Measurements from ENCODE around the gene ARHGAP21. TPM values are rescaled to one million over a fixed set of nuclear protein-coding genes. Genes with fewer than 3 reads are reported as not detected.
A peak's percentile ranks its signal among the peaks of the same experiment; 100 is the strongest.
"Not testable (repeated sequence)": the region's sequence is repeated elsewhere in the genome, so short reads cannot be mapped to it uniquely, and the experiment has no call there.

ARHGAP21 gene
- total and polyA plus RNA-seq, 2 experiments from 2014 or later: 28.7 to 176 TPM

GRCh38 chr10:24622781-24623301 lies 100.8 kb downstream of the ARHGAP21 start:
- Histone ChIP-seq H3K9me2 (ENCODE audit: insufficient read depth) (no peaks in the 10 kb centered on the region), H3K27ac (0 out of 2 replicates have a peak overlapping the region, but pooled peaks have one; percentile 9), H4K20me1 (ENCODE audit: insufficient read depth) (no peaks in the 10 kb centered on the region), H3K79me2 (ENCODE audit: insufficient read depth) (peaks cover 71% of the 10 kb centered on the region), H3F3A (ENCODE audit: insufficient read depth) (peaks cover 23% of the 10 kb centered on the region), H3K27me3 (replicated peaks; ENCODE audit: insufficient read depth) (no peaks in the 10 kb centered on the region), H3K4me1 (ENCODE audit: insufficient read depth) (peaks cover 16% of the 10 kb centered on the region), H3K36me3 (ENCODE audit: low read depth) (peaks cover 27% of the 10 kb centered on the region), H3K9ac (no peak overlapping the region), H3K4me3 (no peak overlapping the region), H3K4me2 (ENCODE audit: unreplicated experiment) (no peak overlapping the region), H2AFZ (no peak overlapping the region), H3K9me3 (ENCODE audit: low read depth) (no peaks in the 10 kb centered on the region)
- 17 to 22% methylated on average over 4 of the region's 4 CpGs for WGBS, 2 experiments (ENCODE audit: low coverage in 1 of 2, low lambda C conversion rate in 2 of 2, missing lambda C conversion rate in 2 of 2)
- no peak for TF ChIP-seq EZH2 (IDR thresholded peaks at IDR 0.05; ENCODE audit: insufficient read depth, poor library complexity, severe bottlenecking)
- TF ChIP-seq EZH2phosphoT487 (IDR thresholded peaks at IDR 0.05; ENCODE audit: insufficient read depth, low read depth): no peak
- DNase-seq: peak; percentile 32
- in situ Hi-C loops (cut with MboI): no loop called here

GRCh38 chr10:24621035-24621795 lies 102.5 kb downstream of the ARHGAP21 start:
- in situ Hi-C loops (cut with MboI); H3K27me3 ChIP-seq (replicated peaks; ENCODE audit: insufficient read depth); DNase-seq; H2AFZ ChIP-seq; H3K9ac ChIP-seq; H3K9me3 ChIP-seq (ENCODE audit: low read depth); H3K9me2 ChIP-seq (ENCODE audit: insufficient read depth); H3K4me3 ChIP-seq; H3K4me2 ChIP-seq (ENCODE audit: unreplicated experiment); H4K20me1 ChIP-seq (ENCODE audit: insufficient read depth); H3K27ac ChIP-seq: not testable (repeated sequence)
- H3F3A ChIP-seq (ENCODE audit: insufficient read depth): peaks cover 25% of the 10 kb centered on the region
- 94 to 97% methylated on average over 4 of the region's 4 CpGs for WGBS, 2 experiments (ENCODE audit: low coverage in 1 of 2, low lambda C conversion rate in 2 of 2, missing lambda C conversion rate in 2 of 2)
- peaks cover 16% of the 10 kb centered on the region; the same call in 1 of the 2 replicates for H3K36me3 ChIP-seq (ENCODE audit: low read depth)
- H3K4me1 ChIP-seq (ENCODE audit: insufficient read depth): peaks cover 19% of the 10 kb centered on the region
- peaks cover 64% of the 10 kb centered on the region for H3K79me2 ChIP-seq (ENCODE audit: insufficient read depth)

- H3K9me2 ChIP-seq (ENCODE audit: insufficient read depth); H3K4me2 ChIP-seq (ENCODE audit: unreplicated experiment); in situ Hi-C loops (cut with MboI); H3K9ac ChIP-seq; H4K20me1 ChIP-seq (ENCODE audit: insufficient read depth); H3K9me3 ChIP-seq (ENCODE audit: low read depth); H2AFZ ChIP-seq; H3K27me3 ChIP-seq (replicated peaks; ENCODE audit: insufficient read depth); H3K27ac ChIP-seq; DNase-seq; H3K4me3 ChIP-seq: not testable (repeated sequence)
- Histone ChIP-seq H3K36me3 (ENCODE audit: low read depth) (peaks cover 16% of the 10 kb centered on the region; the same call in 1 of the 2 replicates), H3K4me1 (ENCODE audit: insufficient read depth) (peaks cover 25% of the 10 kb centered on the region), H3F3A (ENCODE audit: insufficient read depth) (peaks cover 38% of the 10 kb centered on the region), H3K79me2 (ENCODE audit: insufficient read depth) (peaks cover 64% of the 10 kb centered on the region)
- 87 to 92% methylated on average over 8 of the region's 8 CpGs for WGBS, 2 experiments (ENCODE audit: low coverage in 1 of 2, low lambda C conversion rate in 2 of 2, missing lambda C conversion rate in 2 of 2)
These were observed 103.7 kb downstream of the ARHGAP21 start for GRCh38 chr10:24619994-24620310.

- H3K9me2 ChIP-seq (ENCODE audit: insufficient read depth); H3K4me3 ChIP-seq; H3K27ac ChIP-seq; H3K27me3 ChIP-seq (replicated peaks; ENCODE audit: insufficient read depth); in situ Hi-C loops (cut with MboI); H3K9ac ChIP-seq; H3K9me3 ChIP-seq (ENCODE audit: low read depth); H2AFZ ChIP-seq; DNase-seq; H3K4me2 ChIP-seq (ENCODE audit: unreplicated experiment); H4K20me1 ChIP-seq (ENCODE audit: insufficient read depth): not testable (repeated sequence)
- Histone ChIP-seq H3F3A (ENCODE audit: insufficient read depth) (peaks cover 41% of the 10 kb centered on the region), H3K36me3 (ENCODE audit: low read depth) (peaks cover 16% of the 10 kb centered on the region; the same call in 1 of the 2 replicates), H3K79me2 (ENCODE audit: insufficient read depth) (peaks cover 66% of the 10 kb centered on the region), H3K4me1 (ENCODE audit: insufficient read depth) (peaks cover 25% of the 10 kb centered on the region)
- WGBS, 2 experiments (ENCODE audit: low coverage in 1 of 2, low lambda C conversion rate in 2 of 2, missing lambda C conversion rate in 2 of 2): 63% methylated on average over 11 of the region's 11 CpGs
These were observed 104.2 kb downstream of the ARHGAP21 start for GRCh38 chr10:24619291-24619993.

Data from GM23248 (cell line).